ENCODE results near the gene PCDH7.

- no peak for TF ChIP-seq CTCF (conservative IDR thresholded peaks at IDR 0.05)
- no peak for TF ChIP-seq EZH2 (IDR thresholded peaks at IDR 0.05; ENCODE audit: low read depth)
Measured at GRCh38 chr4:30728311-30728710, 8.1 kb downstream of the PCDH7 start.
